GM12878 (cell line): ENCODE data around the gene EXD3. TPM values are rescaled to one million over a fixed set of nuclear protein-coding genes. Genes with fewer than 3 reads are reported as not detected.

Experiments
- ATAC-seq: fragments of 200-7000 bp; cut with Tn5 transposase; 3 replicates; pipeline ENCODE4 v1.9.1; 2020; ENCODE audit warnings: mild to moderate bottlenecking, moderate library complexity
- BruUV-seq: library from RNA; stranded (reverse); fragments of 400-500 nt; replicated peaks from 2 replicates; lab custom pipeline; 2021; lab: Mats Ljungman, UMichigan
- CTCF ChIA-PET: fragments of 300-600 bp; sonication (Branson Sonifier 250); formaldehyde crosslinking; extraction: SDS; loops from one replicate; lab custom pipeline; 2021; ENCODE audit warnings: inconsistent platforms; lab: Yijun Ruan, JAX
- POLR2A ChIA-PET: fragments of 350-600 bp; formaldehyde crosslinking; extraction: SDS; loops from one replicate; lab custom pipeline; 2021; ENCODE audit warnings: inconsistent platforms; lab: Charles Lee
- RAD21 ChIA-PET: fragments of 300-600 bp; sonication (Branson Sonifier 250); formaldehyde crosslinking; loops from one replicate; lab custom pipeline; 2023; ENCODE audit warnings: antibody characterized with exemption; ENCODE audit not compliant: unreplicated experiment; lab: Charles Lee
- SMC1A ChIA-PET: fragments of 300-600 bp; sonication (Branson Sonifier 250); formaldehyde crosslinking; loops from one replicate; lab custom pipeline; 2023; ENCODE audit not compliant: unreplicated experiment, uncharacterized antibody; lab: Charles Lee
- DNase-seq: peaks from one replicate; pipeline ENCODE4 v3.0.0-alpha.2; 2011; ENCODE audit warnings: low read depth, low spot score
- FAIRE-seq: peaks from 3 replicates; lab custom pipeline; 2011; peaks lifted over from hg19 to GRCh38; lab: Jason Lieb, UNC
- H2AFZ ChIP-seq: 2 replicates; pipeline ENCODE4 v1.6.0; 2011; ENCODE audit warnings: low read depth, low read length, control low read depth; ENCODE audit not compliant: control insufficient read depth
- H3K27ac ChIP-seq: 2 replicates; pipeline ENCODE4 v1.5.1; 2011; ENCODE audit warnings: control low read depth; ENCODE audit not compliant: control insufficient read depth, insufficient read depth
- H3K27me3 ChIP-seq, 2 experiments: replicated peaks in 1 of 2; 2 replicates each; pipeline versions ENCODE4 v1.6.0 to v1.6.1; 2011; ENCODE audit warnings: low read length in 1 of 2; ENCODE audit not compliant: control insufficient read depth in 2 of 2, insufficient read depth in 2 of 2
- H3K36me3 ChIP-seq, 2 experiments: 2 replicates each; pipeline ENCODE4 v1.5.1; 2011; ENCODE audit warnings: low read length in 1 of 2; ENCODE audit not compliant: control insufficient read depth in 2 of 2, insufficient read depth in 2 of 2
- H3K4me1 ChIP-seq: 2 replicates; pipeline ENCODE4 v1.6.1; 2011; ENCODE audit warnings: mild to moderate bottlenecking, low read length, moderate library complexity, mixed read lengths; ENCODE audit not compliant: control insufficient read depth, insufficient read depth
- H3K4me2 ChIP-seq: 2 replicates; pipeline ENCODE4 v1.6.0; 2011; ENCODE audit warnings: control low read depth; ENCODE audit not compliant: control insufficient read depth, insufficient read depth
- H3K4me3 ChIP-seq: fragments of 200-600 bp; sonication (generic); 2 replicates; pipeline ENCODE4 v1.5.1; 2016
- H3K79me2 ChIP-seq: 2 replicates; pipeline ENCODE4 v1.6.0; 2011; ENCODE audit warnings: low read length; ENCODE audit not compliant: control insufficient read depth, insufficient read depth
- H3K9ac ChIP-seq: 2 replicates; pipeline ENCODE4 v1.8.0; 2011; ENCODE audit warnings: low read length, control low read depth, mixed read lengths; ENCODE audit not compliant: control insufficient read depth, insufficient read depth
- H3K9me3 ChIP-seq: replicated peaks from 3 replicates; pipeline ENCODE4 v1.5.1; 2011; ENCODE audit warnings: mild to moderate bottlenecking, low read length; ENCODE audit not compliant: control insufficient read depth, insufficient read depth
- H4K20me1 ChIP-seq: 2 replicates; pipeline ENCODE4 v1.6.0; 2011; ENCODE audit not compliant: control insufficient read depth, insufficient read depth
- HDAC6 ChIP-seq: fragments of 200-600 bp; sonication (generic); IDR thresholded peaks from one replicate; pipeline ENCODE4 v1.8.0; 2017; ENCODE audit warnings: antibody characterized with exemption; ENCODE audit not compliant: unreplicated experiment
- KLF5 ChIP-seq: fragments of 450-650 bp; IDR thresholded peaks from 2 replicates; pipeline ENCODE4 v1.6.1; 2014; ENCODE audit warnings: mild to moderate bottlenecking; ENCODE audit not compliant: partially characterized antibody
- NR2C2 ChIP-seq: IDR thresholded peaks from 2 replicates; pipeline ENCODE4 v1.6.1; 2011; ENCODE audit warnings: borderline replicate concordance, low read depth; ENCODE audit not compliant: control insufficient read depth, insufficient read length
- PAX8 ChIP-seq: fragments of 450-650 bp; IDR thresholded peaks from 2 replicates; pipeline ENCODE4 v1.6.1; 2017; ENCODE audit warnings: mild to moderate bottlenecking, moderate library complexity
- POLR2AphosphoS2 ChIP-seq: IDR thresholded peaks from 2 replicates; pipeline ENCODE4 v1.6.1; 2011; ENCODE audit warnings: low read depth, mild to moderate bottlenecking, low read length, improper control_type of control experiment, moderate library complexity
- RCOR1 ChIP-seq: conservative IDR thresholded peaks from 2 replicates; pipeline ENCODE4 v1.6.1; 2012; ENCODE audit warnings: low read depth, low read length, improper control_type of control experiment
- YY1 ChIP-seq: IDR thresholded peaks from 2 replicates; pipeline ENCODE4 v1.6.1; 2011; ENCODE audit warnings: low read depth, mild to moderate bottlenecking, low read length
- WGBS: methylation state at CpG from one replicate; pipeline ENCODE4 v1.1.6; 2016; ENCODE audit warnings: low lambda C conversion rate; ENCODE audit not compliant: insufficient replicate concordance, insufficient coverage; ENCODE audit errors: missing lambda C conversion rate; 5-methylcytosine and 5-hydroxymethylcytosine counted together
- in situ Hi-C: fragments of 300-500 bp; cut with MboI; formaldehyde crosslinking; loops from 9 replicates; pipeline ENCODE4 v1.14.3; 2018; ENCODE audit warnings: mixed read lengths
- intact Hi-C: fragments of 100-400 bp; cut with micrococcal nuclease; formaldehyde crosslinking; loops from one replicate; pipeline ENCODE4 v1.14.2; 2022; ENCODE audit not compliant: unreplicated experiment
- polyA plus RNA-seq, 11 experiments: library from polyadenylated mRNA; depleted of rRNA in 4 of 11; unstranded in 6 of 11; stranded (reverse) in 5 of 11; fragments of >200 nt; fragmentation: Nextera tagmentation in 4 of 11; fragmentation: Illumina TruSeq in 1 of 11; extraction: Ambion mirVana in 4 of 11; extraction: Trizol in 1 of 11; gene quantifications; 1 replicate in 1 of 11; 2 replicates in 10 of 11; pipeline versions ENCODE4 v1.2.1 to v1.2.3, GENCODE V29; 2011 to 2016; ENCODE audit warnings: inconsistent platforms in 2 of 11, missing spikeins in 2 of 11, low read depth in 1 of 11
- total RNA-seq, 4 experiments: library from RNA; depleted of rRNA in 3 of 4; stranded (reverse); fragments of >200 nt in 3 of 4; fragmentation: Illumina TruSeq in 1 of 4; extraction: Trizol in 1 of 4; gene quantifications; 2 replicates each; pipeline versions ENCODE4 v1.2.1 to v1.2.3, GENCODE V29; 2013 to 2021
- TF ChIP-seq, protein P1 (sequence below), 3 experiments: IDR thresholded peaks in 2 of 3; conservative IDR thresholded peaks in 1 of 3; 2 replicates each; pipeline ENCODE4 v1.5.1; 2011; ENCODE audit warnings: low read depth in 3 of 3, low read length in 3 of 3, mild to moderate bottlenecking in 3 of 3, control low read depth in 2 of 3, moderate library complexity in 2 of 3, inconsistent platforms in 1 of 3, mixed read lengths in 1 of 3; ENCODE audit not compliant: control insufficient read depth in 2 of 3, insufficient read depth in 1 of 3; ENCODE audit errors: extremely low read depth in 1 of 3
- TF ChIP-seq, protein P2 (sequence below): fragments of 450-650 bp; IDR thresholded peaks from 2 replicates; pipeline ENCODE4 v1.6.1; 2016; ENCODE audit warnings: mild to moderate bottlenecking, moderate library complexity, borderline replicate concordance

Gene EXD3
- total and polyA plus RNA-seq, 10 of the 15 experiments (the other 5 are each of a cell fraction or from before 2014, with no cell fraction given): 0.21 to 7.1 (median 3.6) TPM

DNA sequence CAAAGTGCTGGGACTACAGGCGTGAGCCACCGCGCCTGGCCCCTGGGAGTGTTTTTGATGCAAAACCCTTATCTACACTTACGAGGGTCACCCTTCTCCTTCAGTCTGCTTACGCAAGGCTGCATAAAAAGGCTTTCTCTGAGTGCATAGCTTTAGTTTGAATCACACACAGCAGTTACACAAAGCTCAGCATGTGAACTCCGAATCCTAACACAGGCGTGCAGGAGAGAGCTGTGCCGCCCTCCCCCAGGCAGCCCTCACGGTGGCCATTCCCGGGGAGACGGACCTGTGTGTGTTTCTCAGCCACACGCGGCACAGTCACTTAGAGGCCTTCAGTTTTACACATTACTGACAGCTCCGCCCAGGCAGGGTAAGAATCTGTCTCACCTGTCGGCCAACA lies 26.7 kb downstream of the EXD3 start:
- BruUV-seq: no TSS peak
- POLR2A ChIA-PET: no interaction called here
- Histone ChIP-seq H2AFZ (no peak overlapping the region), H3K36me3 (no peaks in the 10 kb centered on the region; a peak in 1 of 4 replicates), H3K27me3 (no peaks in the 10 kb centered on the region), H3K27ac (no peak overlapping the region), H3K4me2 (no peak overlapping the region), H3K4me1 (no peaks in the 10 kb centered on the region; the same call in 1 of the 2 replicates), H4K20me1 (no peaks in the 10 kb centered on the region), H3K4me3 (no peak overlapping the region), H3K79me2 (no peaks in the 10 kb centered on the region), H3K9me3 (peaks cover 11% of the 10 kb centered on the region; the same call in 2 of the 3 replicates), H3K9ac (no peak overlapping the region)
- DNase-seq (no peak), FAIRE-seq (no peak), ATAC-seq (no peak)
- intact Hi-C loops (no loop called here), in situ Hi-C loops (no loop called here)
- WGBS: 71% methylated on average over 15 of the region's 15 CpGs
- TF ChIP-seq KLF5 (no peak), POLR2AphosphoS2 (no peak), HDAC6 (no peak), PAX8 (no peak)
- TF ChIP-seq, protein P1, sequence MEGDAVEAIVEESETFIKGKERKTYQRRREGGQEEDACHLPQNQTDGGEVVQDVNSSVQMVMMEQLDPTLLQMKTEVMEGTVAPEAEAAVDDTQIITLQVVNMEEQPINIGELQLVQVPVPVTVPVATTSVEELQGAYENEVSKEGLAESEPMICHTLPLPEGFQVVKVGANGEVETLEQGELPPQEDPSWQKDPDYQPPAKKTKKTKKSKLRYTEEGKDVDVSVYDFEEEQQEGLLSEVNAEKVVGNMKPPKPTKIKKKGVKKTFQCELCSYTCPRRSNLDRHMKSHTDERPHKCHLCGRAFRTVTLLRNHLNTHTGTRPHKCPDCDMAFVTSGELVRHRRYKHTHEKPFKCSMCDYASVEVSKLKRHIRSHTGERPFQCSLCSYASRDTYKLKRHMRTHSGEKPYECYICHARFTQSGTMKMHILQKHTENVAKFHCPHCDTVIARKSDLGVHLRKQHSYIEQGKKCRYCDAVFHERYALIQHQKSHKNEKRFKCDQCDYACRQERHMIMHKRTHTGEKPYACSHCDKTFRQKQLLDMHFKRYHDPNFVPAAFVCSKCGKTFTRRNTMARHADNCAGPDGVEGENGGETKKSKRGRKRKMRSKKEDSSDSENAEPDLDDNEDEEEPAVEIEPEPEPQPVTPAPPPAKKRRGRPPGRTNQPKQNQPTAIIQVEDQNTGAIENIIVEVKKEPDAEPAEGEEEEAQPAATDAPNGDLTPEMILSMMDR (IDR thresholded peaks at IDR 0.05 in 2 of 3, conservative IDR thresholded peaks at IDR 0.05 in 1 of 3; ENCODE audit: control insufficient read depth in 2 of 3, extremely low read depth in 1 of 3, insufficient read depth in 1 of 3, low read depth in 3 of 3, low read length in 3 of 3): no peak
- SMC1A ChIA-PET: no interaction called here
- RAD21 ChIA-PET: no interaction called here
- CTCF ChIA-PET: no interaction called here

DNA sequence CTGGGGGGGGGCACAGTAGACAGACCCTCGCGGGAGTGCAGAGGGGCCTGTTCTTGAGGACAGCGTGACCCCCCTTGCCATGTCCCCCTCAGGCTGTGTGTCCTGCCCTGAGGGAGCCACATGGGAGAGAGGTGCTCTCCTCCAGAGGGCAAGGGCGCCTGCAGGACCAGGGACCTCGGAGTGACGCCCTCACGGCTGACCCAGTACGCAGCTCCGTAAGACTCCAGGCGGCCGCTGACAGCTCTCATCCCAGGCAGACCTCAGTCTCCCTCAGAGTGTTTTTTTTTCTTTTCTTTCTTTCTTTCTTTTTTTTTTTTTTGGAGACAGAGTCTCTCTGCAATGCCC lies 27.3 kb downstream of the EXD3 start:
- Histone ChIP-seq H2AFZ (no peak overlapping the region), H3K27me3 (no peaks in the 10 kb centered on the region), H3K4me2 (no peak overlapping the region), H3K9ac (no peak overlapping the region), H3K4me3 (no peak overlapping the region), H3K36me3 (no peaks in the 10 kb centered on the region; a peak in 1 of 4 replicates), H4K20me1 (no peaks in the 10 kb centered on the region), H3K9me3 (peaks cover 8% of the 10 kb centered on the region; the same call in 2 of the 3 replicates), H3K27ac (no peak overlapping the region), H3K79me2 (no peaks in the 10 kb centered on the region), H3K4me1 (no peaks in the 10 kb centered on the region; the same call in 1 of the 2 replicates)
- 88% methylated on average over 11 of the region's 11 CpGs for WGBS
- no TSS peak for BruUV-seq
- POLR2A ChIA-PET: interaction anchor here (0.6 kb wide), 1 partner anchor 16 kb away, joined by 3 read pairs; no protein-coding TSS in a partner anchor
- TF ChIP-seq YY1: no peak
- no peak for TF ChIP-seq NR2C2
- no peak for TF ChIP-seq RCOR1
- TF ChIP-seq, protein P2, sequence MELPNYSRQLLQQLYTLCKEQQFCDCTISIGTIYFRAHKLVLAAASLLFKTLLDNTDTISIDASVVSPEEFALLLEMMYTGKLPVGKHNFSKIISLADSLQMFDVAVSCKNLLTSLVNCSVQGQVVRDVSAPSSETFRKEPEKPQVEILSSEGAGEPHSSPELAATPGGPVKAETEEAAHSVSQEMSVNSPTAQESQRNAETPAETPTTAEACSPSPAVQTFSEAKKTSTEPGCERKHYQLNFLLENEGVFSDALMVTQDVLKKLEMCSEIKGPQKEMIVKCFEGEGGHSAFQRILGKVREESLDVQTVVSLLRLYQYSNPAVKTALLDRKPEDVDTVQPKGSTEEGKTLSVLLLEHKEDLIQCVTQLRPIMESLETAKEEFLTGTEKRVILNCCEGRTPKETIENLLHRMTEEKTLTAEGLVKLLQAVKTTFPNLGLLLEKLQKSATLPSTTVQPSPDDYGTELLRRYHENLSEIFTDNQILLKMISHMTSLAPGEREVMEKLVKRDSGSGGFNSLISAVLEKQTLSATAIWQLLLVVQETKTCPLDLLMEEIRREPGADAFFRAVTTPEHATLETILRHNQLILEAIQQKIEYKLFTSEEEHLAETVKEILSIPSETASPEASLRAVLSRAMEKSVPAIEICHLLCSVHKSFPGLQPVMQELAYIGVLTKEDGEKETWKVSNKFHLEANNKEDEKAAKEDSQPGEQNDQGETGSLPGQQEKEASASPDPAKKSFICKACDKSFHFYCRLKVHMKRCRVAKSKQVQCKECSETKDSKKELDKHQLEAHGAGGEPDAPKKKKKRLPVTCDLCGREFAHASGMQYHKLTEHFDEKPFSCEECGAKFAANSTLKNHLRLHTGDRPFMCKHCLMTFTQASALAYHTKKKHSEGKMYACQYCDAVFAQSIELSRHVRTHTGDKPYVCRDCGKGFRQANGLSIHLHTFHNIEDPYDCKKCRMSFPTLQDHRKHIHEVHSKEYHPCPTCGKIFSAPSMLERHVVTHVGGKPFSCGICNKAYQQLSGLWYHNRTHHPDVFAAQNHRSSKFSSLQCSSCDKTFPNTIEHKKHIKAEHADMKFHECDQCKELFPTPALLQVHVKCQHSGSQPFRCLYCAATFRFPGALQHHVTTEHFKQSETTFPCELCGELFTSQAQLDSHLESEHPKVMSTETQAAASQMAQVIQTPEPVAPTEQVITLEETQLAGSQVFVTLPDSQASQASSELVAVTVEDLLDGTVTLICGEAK: no peak
- DNase-seq: no peak
- no peak for FAIRE-seq
- SMC1A ChIA-PET: no interaction called here
- RAD21 ChIA-PET: no interaction called here
- no peak for ATAC-seq
- intact Hi-C loops: no loop called here
- in situ Hi-C loops: no loop called here
- CTCF ChIA-PET: no interaction called here
